Stimulated activated CD4-positive, alpha-beta T cell treated with anti-CD3 and anti-CD28 coated beads, Interleukin-1b, Interleukin-23, amount 100 ng/mL, for 24 hours (primary cell): ENCODE results near the gene PIPOX.

Source experiments
- DNase-seq, 4 experiments: peaks; one replicate each; pipeline ENCODE4 v3.0.0-alpha.2; 2020; ENCODE audit warnings: low read depth in 4 of 4, low spot score in 1 of 4

PIPOX gene

DNA sequence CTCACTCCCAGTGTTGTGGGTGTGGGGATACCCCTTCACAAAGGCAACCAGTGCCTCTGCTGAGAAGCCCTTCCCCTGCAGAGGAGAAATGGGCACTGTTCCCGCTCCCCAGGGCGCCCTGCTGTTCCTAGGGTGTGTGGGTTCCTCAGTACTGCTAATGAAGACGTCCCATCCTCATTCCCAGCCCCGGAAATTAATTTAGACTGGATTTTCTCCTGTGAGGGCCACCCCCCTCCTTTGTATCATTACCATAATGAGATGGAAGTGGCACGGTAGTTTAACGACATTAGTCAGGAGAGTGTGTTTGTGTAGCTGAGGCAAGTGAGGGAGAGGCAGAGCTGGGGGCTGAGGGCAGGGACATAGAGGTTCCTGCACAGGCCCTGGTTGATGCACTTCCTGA is 53.2 kb downstream of the PIPOX start:
- DNase-seq: no peak

DNA sequence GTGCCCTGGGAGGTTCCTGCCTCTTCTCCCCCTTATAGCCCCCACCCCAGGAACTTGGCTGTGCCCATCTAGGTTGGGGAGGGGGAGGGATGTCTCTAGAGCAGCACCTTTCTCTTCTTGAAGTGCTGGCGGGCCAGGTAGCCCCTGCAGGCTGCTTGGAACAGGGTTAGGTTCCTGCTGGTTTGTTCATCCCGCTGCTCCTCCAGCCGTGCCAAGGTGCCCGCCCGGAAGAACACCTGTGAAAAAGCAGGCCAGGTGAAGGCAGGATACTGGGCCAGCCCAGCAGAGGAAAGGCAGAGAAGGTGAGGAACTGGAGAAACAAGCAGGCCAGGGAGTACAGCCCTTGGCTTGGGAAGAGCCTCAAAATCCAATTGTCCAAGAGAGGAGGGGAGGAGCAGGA is 56.6 kb downstream of the PIPOX start:
- DNase-seq: no peak

DNA sequence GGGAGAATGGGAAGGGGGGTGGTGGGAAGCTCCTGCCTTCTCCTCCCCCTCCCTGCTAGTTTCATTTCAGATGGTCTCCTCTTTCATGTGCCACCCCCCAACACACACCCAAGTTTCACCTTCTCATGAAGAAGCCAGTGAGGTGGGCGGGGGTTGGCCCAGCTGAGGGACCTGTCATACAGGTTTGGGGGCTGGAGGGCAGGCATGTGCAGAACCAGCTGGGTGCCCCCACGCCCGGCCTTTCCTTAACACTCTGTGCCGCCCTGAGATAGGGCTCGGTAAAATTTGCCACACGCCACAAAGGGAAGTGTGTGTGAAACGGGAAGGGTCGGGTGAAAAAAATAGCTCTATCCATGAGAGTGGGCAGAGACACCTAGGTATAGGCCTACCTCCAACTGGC is 57.4 kb downstream of the PIPOX start:
- no peak for DNase-seq

DNA sequence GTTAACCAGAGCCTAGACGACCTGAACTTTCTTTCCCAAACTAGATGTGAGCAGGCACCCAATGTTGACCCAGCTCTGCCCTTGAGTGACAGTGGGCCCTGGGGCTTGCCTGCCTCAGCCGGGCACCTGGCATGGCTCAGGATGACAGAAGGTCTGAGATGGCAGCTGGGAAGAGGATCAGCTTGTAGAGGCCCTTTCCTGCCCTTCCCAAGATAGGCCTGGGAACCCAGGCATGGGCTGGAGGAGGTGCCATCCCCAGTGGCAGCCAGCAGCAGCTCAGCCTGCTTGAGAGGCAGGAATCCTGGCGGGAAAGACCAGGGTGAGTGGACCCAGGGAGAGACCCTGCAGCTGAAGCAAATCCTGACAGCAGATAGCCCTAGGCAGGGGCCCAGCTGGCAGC is 59.1 kb downstream of the PIPOX start:
- no peak for DNase-seq

DNA sequence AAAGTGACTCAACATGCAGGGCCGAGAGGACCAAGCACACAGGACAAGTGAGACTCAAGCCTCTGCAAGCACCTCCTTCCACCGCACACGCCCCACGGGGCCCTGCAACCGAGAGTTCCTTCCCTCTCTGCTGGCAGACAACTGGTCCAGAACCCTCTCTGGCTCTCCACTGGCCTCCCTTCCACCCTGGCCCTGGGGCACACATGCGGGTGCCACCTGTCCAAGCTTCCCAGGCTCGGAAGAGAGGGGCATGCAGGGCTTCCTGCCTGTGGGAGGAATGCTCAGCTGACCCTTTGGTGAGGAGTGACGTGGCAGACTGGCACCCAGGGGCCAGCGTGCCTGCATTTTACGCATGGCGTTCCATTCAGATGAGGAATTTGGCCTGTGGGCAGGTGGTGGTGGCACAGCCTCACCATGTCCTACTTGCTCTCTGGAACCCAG is 59.8 kb downstream of the PIPOX start:
- DNase-seq: no peak

DNA sequence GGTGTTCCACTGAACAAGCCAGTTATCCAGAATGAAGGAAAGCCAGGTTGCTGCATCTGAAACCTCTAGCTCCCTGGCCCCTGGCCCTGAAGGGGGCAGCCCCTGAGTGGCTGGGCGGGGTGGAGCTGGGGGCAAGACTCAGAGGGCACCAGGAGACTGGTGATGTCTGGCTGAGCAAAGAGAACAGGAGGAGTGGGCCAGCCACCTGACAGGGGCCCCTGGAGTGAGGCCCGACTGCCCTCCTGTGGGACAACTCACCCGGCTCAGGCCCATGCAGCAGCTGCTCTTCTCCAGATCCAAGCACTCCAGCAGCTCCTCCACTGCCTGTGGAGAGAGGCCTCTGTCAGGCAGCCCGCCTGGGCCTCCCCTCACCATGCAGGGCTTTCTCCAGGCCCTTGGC is 60.4 kb downstream of the PIPOX start:
- DNase-seq: no peak
